ENCODE data around the gene ADGRB2. TPM values are rescaled to one million over a fixed set of nuclear protein-coding genes. Genes with fewer than 3 reads are reported as not detected.

The ADGRB2 gene
- total RNA-seq, 4 donors from 2014 or later, result 0.82 to 5.1 (median 3.9) TPM

- TF ChIP-seq, protein P1, sequence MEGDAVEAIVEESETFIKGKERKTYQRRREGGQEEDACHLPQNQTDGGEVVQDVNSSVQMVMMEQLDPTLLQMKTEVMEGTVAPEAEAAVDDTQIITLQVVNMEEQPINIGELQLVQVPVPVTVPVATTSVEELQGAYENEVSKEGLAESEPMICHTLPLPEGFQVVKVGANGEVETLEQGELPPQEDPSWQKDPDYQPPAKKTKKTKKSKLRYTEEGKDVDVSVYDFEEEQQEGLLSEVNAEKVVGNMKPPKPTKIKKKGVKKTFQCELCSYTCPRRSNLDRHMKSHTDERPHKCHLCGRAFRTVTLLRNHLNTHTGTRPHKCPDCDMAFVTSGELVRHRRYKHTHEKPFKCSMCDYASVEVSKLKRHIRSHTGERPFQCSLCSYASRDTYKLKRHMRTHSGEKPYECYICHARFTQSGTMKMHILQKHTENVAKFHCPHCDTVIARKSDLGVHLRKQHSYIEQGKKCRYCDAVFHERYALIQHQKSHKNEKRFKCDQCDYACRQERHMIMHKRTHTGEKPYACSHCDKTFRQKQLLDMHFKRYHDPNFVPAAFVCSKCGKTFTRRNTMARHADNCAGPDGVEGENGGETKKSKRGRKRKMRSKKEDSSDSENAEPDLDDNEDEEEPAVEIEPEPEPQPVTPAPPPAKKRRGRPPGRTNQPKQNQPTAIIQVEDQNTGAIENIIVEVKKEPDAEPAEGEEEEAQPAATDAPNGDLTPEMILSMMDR (IDR thresholded peaks at IDR 0.05; ENCODE audit: low read depth), result no peak
Observed at GRCh38 chr1:31789259-31790065, 25.3 kb upstream of the ADGRB2 start.

- TF ChIP-seq, protein P1 (IDR thresholded peaks at IDR 0.05; ENCODE audit: low read depth), result no peak
Observed at GRCh38 chr1:31788825-31789256, 24.7 kb upstream of the ADGRB2 start.

DNA sequence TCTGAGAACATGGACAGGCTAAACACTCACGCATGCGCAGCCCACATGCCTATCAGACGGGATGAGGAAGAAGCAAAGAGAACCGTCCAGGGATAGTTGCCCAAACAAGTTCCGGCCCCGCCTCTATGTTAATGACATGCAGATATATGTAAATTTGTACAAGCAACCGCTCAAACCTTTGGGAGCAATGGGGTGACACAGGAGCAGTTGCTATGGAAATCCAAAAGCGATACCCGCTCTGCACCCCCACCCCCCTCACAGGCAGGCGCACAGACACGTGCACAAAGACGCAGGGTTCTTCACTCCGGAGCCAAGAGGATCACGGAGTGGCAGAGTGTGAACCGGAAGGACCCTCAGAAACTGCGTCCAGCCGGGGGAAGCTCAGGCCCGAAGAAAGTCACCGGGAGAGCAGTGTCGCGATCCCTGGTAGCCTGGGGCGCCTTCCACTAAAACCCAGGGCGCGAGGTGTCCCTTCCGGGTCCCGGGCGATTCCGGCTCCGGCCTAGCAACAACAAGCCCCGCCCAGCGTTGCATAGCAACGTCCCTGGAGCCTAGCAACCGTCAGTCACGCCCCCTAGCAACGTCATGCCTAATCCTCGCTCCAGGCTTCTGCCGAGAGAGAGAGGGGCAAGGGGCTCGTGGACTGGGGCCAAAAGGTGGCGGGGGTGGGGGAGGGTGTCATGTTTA is 24.1 kb upstream of the ADGRB2 start:
- TF ChIP-seq, protein P1 (IDR thresholded peaks at IDR 0.05; ENCODE audit: low read depth), result no peak

- TF ChIP-seq, protein P1 (IDR thresholded peaks at IDR 0.05; ENCODE audit: low read depth), result no peak
Observed at GRCh38 chr1:31787786-31788137, 23.6 kb upstream of the ADGRB2 start.

DNA sequence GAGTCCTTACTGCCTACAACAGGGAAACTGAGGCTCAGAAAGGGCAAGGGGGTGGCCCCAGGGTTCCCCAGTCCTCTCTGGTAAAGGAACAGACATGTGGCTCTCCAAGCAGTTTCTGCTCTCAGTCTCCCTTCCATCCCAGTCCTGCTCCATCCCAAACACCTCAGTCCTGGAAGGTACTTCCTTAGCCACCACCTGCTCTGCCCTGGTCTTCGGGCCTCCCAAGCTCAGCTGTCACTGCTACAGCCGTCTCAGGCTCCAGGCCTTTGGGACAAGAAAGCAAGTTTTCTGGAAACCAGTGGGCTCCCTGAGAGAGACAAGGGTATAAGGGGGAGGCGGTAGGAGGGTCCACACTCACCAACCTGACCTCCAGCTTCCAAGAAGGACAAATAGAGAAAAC is 23.1 kb upstream of the ADGRB2 start:
- TF ChIP-seq, protein P1 (IDR thresholded peaks at IDR 0.05; ENCODE audit: low read depth), result no peak

- TF ChIP-seq, protein P1 (IDR thresholded peaks at IDR 0.05; ENCODE audit: low read depth), result no peak
Observed at GRCh38 chr1:31786366-31787060, 22.4 kb upstream of the ADGRB2 start.

GRCh38 chr1:31785947-31786290 is 21.8 kb upstream of the ADGRB2 start:
- TF ChIP-seq, protein P1 (IDR thresholded peaks at IDR 0.05; ENCODE audit: low read depth), result no peak
